IPS-15b (cell line): Measurements from ENCODE around the gene IRX3.
"Not testable (repeated sequence)": the region's sequence is repeated elsewhere in the genome, so short reads cannot be mapped to it uniquely, and the experiment has no call there.

Source experiments
- H3K27me3 ChIP-seq: one replicate; pipeline ENCODE4 v1.6.1; 2013; ENCODE audit warnings: low read length; ENCODE audit not compliant: control insufficient read depth, insufficient read depth
- H3K36me3 ChIP-seq: one replicate; pipeline ENCODE4 v1.6.1; 2013; ENCODE audit warnings: low read length; ENCODE audit not compliant: control insufficient read depth, insufficient read depth
- H3K4me1 ChIP-seq: one replicate; pipeline ENCODE4 v1.6.1; 2013; ENCODE audit warnings: mild to moderate bottlenecking, low read length; ENCODE audit not compliant: control insufficient read depth, insufficient read depth
- H3K4me3 ChIP-seq: one replicate; pipeline ENCODE4 v1.5.1; 2013; ENCODE audit warnings: low read depth, low read length
- H3K9ac ChIP-seq: one replicate; pipeline ENCODE4 v1.6.1; 2013; ENCODE audit warnings: low read depth, mild to moderate bottlenecking, low read length
- H3K9me3 ChIP-seq: one replicate; pipeline ENCODE4 v1.6.1; 2013; ENCODE audit warnings: mild to moderate bottlenecking, low read length; ENCODE audit not compliant: control insufficient read depth, insufficient read depth

IRX3 gene

GRCh38 chr16:54266363-54266955 lies 20.1 kb downstream of the IRX3 start:
- Histone ChIP-seq H3K4me3 (no peak overlapping the region), H3K4me1 (no peaks in the 10 kb centered on the region), H3K27me3 (no peaks in the 10 kb centered on the region), H3K36me3 (no peaks in the 10 kb centered on the region), H3K9ac (no peak overlapping the region), H3K9me3 (no peaks in the 10 kb centered on the region)

- no peak overlapping the region for H3K9ac ChIP-seq
- H3K36me3 ChIP-seq, result no peaks in the 10 kb centered on the region
- H3K4me1 ChIP-seq, result no peaks in the 10 kb centered on the region
- no peaks in the 10 kb centered on the region for H3K27me3 ChIP-seq
- H3K9me3 ChIP-seq, result no peaks in the 10 kb centered on the region
- H3K4me3 ChIP-seq, result no peak overlapping the region
Measured at GRCh38 chr16:54265575-54266107, 20.9 kb downstream of the IRX3 start.

- Histone ChIP-seq H3K4me3 (no peak overlapping the region), H3K4me1 (no peaks in the 10 kb centered on the region), H3K9me3 (no peaks in the 10 kb centered on the region), H3K9ac (no peak overlapping the region), H3K36me3 (no peaks in the 10 kb centered on the region), H3K27me3 (no peaks in the 10 kb centered on the region)
Measured at GRCh38 chr16:54253118-54253517, 33.5 kb downstream of the IRX3 start.

DNA sequence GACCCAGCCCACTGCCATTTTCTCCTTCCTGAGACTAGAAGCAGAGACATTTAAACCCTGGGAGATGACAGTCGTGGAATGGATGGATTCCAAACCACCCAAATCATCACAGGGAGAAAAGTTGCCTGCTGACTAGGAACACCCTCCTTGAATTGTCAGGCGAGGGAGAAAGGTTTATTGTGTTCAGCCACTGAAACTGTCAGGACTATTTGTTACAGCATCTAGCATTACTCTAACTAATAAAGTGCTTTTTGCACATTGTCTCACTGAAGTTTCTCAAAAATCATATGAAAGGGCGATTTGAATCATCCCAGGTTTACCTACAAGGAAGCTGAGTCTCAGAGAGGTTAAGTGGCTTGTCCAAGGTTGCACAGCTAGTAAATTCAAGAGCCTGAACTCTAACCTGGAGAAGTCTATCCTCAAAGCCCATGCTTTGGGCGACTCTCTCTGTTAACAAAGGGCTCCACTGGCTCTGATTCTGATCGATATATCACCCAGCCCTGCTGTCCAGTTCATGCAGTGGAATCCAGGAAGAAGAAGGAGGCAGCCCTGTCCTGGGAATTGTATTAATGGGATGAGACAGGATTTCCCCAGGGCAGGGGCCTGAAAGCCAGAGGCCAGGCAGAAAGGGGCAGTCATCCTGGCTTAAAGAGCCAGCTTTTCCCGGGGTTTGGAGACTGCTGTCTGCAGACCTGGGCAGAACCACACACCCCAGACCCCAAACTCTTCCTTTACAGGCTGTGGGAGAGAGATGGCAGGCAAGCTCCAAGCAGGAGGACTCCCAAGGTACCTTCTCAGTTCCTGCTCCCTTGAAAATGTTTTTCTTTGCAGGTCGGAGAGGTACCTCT lies 37.5 kb downstream of the IRX3 start:
- Histone ChIP-seq H3K27me3 (no peaks in the 10 kb centered on the region), H3K4me1 (no peaks in the 10 kb centered on the region), H3K9ac (no peak overlapping the region), H3K9me3 (no peaks in the 10 kb centered on the region), H3K4me3 (no peak overlapping the region), H3K36me3 (no peaks in the 10 kb centered on the region)

GRCh38 chr16:54247705-54248104 lies 38.9 kb downstream of the IRX3 start:
- H3K27me3 ChIP-seq, H3K4me3 ChIP-seq, H3K4me1 ChIP-seq, H3K9me3 ChIP-seq, H3K36me3 ChIP-seq, H3K9ac ChIP-seq: not testable (repeated sequence)

GRCh38 chr16:54246454-54246821 lies 40.1 kb downstream of the IRX3 start:
- no peak overlapping the region for H3K4me3 ChIP-seq

GRCh38 chr16:54245788-54246453 lies 40.7 kb downstream of the IRX3 start:
- no peaks in the 10 kb centered on the region for H3K9me3 ChIP-seq
- H3K4me3 ChIP-seq, result no peak overlapping the region
- no peaks in the 10 kb centered on the region for H3K36me3 ChIP-seq
- no peaks in the 10 kb centered on the region for H3K27me3 ChIP-seq
- H3K4me1 ChIP-seq, result no peaks in the 10 kb centered on the region
- H3K9ac ChIP-seq, result no peak overlapping the region

More at GRCh38 chr16:54246454-54246821, 40.1 kb downstream of the IRX3 start:
- no peaks in the 10 kb centered on the region for H3K9me3 ChIP-seq
- H3K27me3 ChIP-seq, result no peaks in the 10 kb centered on the region
- no peaks in the 10 kb centered on the region for H3K36me3 ChIP-seq
- no peaks in the 10 kb centered on the region for H3K4me1 ChIP-seq
- no peak overlapping the region for H3K9ac ChIP-seq

DNA sequence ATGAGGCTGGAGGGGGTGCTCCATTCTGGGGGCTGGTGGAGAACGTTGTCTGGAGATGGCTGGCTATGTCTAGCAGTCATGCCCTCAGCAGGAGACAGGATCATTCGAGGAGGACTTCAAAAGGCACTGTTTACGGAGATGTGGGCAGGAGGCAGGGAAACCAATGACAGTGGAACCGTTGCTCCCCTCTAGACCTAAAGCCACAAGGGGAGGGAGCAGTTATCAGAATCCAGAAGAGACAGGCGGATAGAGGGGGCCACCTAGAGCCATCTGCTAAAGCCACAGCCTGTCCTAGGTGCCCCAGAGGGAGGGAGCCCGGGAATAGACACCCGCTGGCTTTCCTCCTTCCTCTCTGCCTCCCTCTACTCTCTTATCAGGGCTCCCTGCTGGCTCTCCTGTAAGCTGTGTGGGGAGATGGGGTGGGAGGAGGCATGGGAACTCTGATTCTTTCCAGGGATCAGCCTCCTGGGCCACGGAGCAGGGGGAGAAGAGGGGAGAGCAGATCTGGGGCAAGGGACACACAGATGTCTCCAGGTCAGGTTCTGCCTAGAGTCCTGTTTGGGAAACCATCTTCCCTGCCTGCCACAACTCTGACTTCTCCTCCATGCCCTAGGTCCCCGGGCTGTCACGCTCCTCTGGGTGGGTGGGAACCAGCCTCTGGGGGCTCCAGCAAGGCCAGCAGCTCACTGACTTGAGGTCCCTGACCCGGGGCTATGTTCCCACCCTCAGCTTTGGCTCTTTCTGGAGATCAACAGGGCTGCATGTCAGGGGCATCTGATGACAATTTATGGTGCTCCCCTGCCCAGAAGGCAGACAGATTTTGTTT lies 42.3 kb downstream of the IRX3 start:
- Histone ChIP-seq H3K36me3 (no peaks in the 10 kb centered on the region), H3K9ac (no peak overlapping the region), H3K4me1 (no peaks in the 10 kb centered on the region), H3K4me3 (no peak overlapping the region), H3K27me3 (no peaks in the 10 kb centered on the region), H3K9me3 (no peaks in the 10 kb centered on the region)

- H3K9me3 ChIP-seq, result no peaks in the 10 kb centered on the region
- no peak overlapping the region for H3K9ac ChIP-seq
- no peak overlapping the region for H3K4me3 ChIP-seq
- no peaks in the 10 kb centered on the region for H3K4me1 ChIP-seq
- H3K36me3 ChIP-seq, result no peaks in the 10 kb centered on the region
- H3K27me3 ChIP-seq, result no peaks in the 10 kb centered on the region
Measured at GRCh38 chr16:54243202-54243601, 43.4 kb downstream of the IRX3 start.

DNA sequence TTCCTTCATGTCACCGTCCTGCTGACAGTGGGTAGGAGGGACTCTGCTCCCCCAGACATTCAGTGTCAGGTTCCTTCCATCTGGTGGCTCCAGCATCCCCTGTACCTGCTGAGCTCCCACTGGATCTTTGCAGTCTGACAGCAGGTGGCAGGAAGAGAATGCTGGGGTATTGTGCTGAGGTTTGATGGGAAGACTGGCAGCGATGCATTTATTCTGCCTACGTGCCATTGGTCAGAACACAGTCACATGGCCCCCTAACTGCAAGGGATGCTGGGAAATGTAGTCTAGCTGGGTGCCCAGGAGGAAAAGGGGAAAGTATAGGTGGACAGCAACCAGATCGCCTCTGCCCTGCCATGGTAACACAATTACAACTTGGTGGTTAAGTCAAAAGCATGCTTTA lies 44.4 kb downstream of the IRX3 start:
- Histone ChIP-seq H3K27me3 (no peaks in the 10 kb centered on the region), H3K9me3 (no peaks in the 10 kb centered on the region), H3K9ac (no peak overlapping the region), H3K4me1 (no peaks in the 10 kb centered on the region), H3K36me3 (no peaks in the 10 kb centered on the region), H3K4me3 (no peak overlapping the region)

DNA sequence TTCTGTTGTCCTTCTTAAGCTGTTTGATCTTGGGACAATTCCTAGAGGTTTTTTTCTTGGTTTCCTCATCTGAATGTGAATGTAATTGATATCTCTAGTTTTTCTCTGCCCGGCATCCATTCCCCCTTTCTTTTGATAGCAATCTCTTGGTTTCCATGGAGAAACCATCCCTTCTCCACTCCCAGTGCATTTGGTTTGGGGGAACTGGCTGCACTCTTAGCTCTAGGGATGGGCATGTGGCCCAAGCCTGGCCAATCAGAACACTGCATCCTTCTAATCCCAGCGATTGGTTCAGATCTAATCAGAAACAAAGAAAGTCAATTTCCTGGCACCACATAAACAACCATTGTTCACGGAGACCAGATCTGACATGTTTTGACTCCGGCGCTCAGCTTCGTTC lies 45.1 kb downstream of the IRX3 start:
- Histone ChIP-seq H3K9me3 (no peaks in the 10 kb centered on the region), H3K9ac (no peak overlapping the region), H3K36me3 (no peaks in the 10 kb centered on the region), H3K4me1 (no peaks in the 10 kb centered on the region), H3K4me3 (no peak overlapping the region), H3K27me3 (no peaks in the 10 kb centered on the region)
